Ishikawa (cell line): Measurements from ENCODE around the gene PRRX2.

Source experiments
- CEBPB ChIP-seq: IDR thresholded peaks from 2 replicates; pipeline ENCODE4 v1.6.1; 2012
- CREB1 ChIP-seq: IDR thresholded peaks from 2 replicates; pipeline ENCODE4 v1.6.1; 2012; ENCODE audit warnings: low read depth
- EGR1 ChIP-seq: IDR thresholded peaks from 2 replicates; pipeline ENCODE4 v1.6.1; 2012
- EP300 ChIP-seq: IDR thresholded peaks from 2 replicates; pipeline ENCODE4 v1.6.1; 2012; ENCODE audit warnings: borderline replicate concordance
- FOXM1 ChIP-seq: IDR thresholded peaks from 2 replicates; pipeline ENCODE4 v1.6.1; 2012; ENCODE audit warnings: low read depth, borderline replicate concordance
- NFIC ChIP-seq: IDR thresholded peaks from 2 replicates; pipeline ENCODE4 v1.6.1; 2012
- RAD21 ChIP-seq: IDR thresholded peaks from 2 replicates; pipeline ENCODE4 v1.6.1; 2012; ENCODE audit warnings: low read depth
- REST ChIP-seq: IDR thresholded peaks from 2 replicates; pipeline ENCODE4 v1.6.1; 2012; ENCODE audit warnings: low read depth, mild to moderate bottlenecking
- TAF1 ChIP-seq: IDR thresholded peaks from 2 replicates; pipeline ENCODE4 v1.6.1; 2012; ENCODE audit warnings: low read depth, mild to moderate bottlenecking
- TCF12 ChIP-seq: IDR thresholded peaks from 2 replicates; pipeline ENCODE4 v1.6.1; 2012; ENCODE audit warnings: low read depth
- TEAD4 ChIP-seq: IDR thresholded peaks from 2 replicates; pipeline ENCODE4 v1.6.1; 2012
- YY1 ChIP-seq: IDR thresholded peaks from 2 replicates; pipeline ENCODE4 v1.6.1; 2012; ENCODE audit warnings: low read depth
- ZBTB7A ChIP-seq: IDR thresholded peaks from 2 replicates; pipeline ENCODE4 v1.6.1; 2012; ENCODE audit warnings: low read depth
- TF ChIP-seq, protein P1 (sequence below): IDR thresholded peaks from 2 replicates; pipeline ENCODE4 v1.6.1; 2012
- TF ChIP-seq, protein P2 (sequence below): IDR thresholded peaks from 2 replicates; pipeline ENCODE4 v1.6.1; 2012

The PRRX2 gene

DNA sequence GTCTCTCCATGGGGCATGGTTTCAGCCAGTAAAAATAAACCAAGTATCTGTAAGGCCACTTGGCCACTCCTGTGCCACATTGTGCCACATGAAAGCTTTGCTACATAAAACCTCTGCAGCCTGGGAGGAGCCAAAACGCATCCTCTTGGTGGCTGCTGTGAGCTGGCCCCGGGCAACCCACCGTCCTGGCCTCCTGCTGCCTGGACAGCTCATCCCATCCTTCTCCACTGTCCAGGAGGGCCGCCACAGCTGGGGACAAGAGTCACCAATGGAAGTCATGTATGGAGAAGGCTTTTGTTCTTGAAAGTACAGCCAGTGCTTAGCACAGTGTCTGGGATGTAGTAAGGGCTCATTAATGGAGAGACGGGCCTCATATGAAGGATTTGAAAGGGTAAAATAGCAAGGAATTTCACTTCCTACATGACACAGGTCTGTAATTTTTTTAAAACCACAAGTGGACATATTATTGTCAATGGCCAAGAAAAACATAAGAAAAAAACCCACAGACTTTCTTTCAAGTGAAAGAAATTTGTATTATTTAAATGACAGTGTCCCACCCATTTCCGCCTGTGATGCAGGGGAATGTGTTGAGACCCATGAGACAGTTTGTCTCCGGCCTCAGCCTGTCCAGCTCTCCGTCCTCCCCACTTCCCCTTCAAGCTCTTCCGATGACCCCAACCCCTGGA is 80.8 kb downstream of the PRRX2 start:
- TF ChIP-seq RAD21 (no peak), EGR1 (no peak), EP300 (no peak), CEBPB (no peak), ZBTB7A (no peak), YY1 (no peak), TCF12 (no peak), TAF1 (no peak)
- TF ChIP-seq, protein P1, sequence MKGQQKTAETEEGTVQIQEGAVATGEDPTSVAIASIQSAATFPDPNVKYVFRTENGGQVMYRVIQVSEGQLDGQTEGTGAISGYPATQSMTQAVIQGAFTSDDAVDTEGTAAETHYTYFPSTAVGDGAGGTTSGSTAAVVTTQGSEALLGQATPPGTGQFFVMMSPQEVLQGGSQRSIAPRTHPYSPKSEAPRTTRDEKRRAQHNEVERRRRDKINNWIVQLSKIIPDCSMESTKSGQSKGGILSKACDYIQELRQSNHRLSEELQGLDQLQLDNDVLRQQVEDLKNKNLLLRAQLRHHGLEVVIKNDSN: no peak

DNA sequence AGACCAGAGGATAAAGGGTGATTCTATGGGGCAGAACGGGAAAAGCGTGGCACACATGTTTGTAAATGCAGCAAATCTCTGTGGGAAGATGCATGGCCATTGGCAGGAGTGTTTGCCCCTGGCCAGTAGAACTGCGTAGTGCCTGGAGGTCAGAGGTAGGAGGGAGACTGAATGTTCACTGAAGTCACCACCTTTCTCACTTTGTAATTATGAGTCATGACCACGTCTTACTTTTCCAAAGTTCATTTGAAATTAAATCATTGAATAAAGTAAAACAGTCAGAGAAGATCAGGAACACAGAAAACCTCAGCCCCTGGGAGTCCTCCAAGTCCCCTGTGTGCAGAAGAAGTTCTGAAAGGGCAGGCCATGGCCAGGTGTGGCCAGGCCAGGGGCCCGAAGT is 82.8 kb downstream of the PRRX2 start:
- TF ChIP-seq, protein P2, sequence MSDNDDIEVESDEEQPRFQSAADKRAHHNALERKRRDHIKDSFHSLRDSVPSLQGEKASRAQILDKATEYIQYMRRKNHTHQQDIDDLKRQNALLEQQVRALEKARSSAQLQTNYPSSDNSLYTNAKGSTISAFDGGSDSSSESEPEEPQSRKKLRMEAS: no peak
- TF ChIP-seq YY1 (no peak), TCF12 (no peak), EP300 (no peak), FOXM1 (no peak), EGR1 (no peak), TAF1 (no peak), TEAD4 (no peak), CEBPB (no peak), ZBTB7A (no peak), NFIC (no peak), RAD21 (no peak), REST (no peak), CREB1 (no peak)
- TF ChIP-seq, protein P1: no peak

- no peak for TF ChIP-seq REST
- TF ChIP-seq CEBPB: no peak
- no peak for TF ChIP-seq YY1
- no peak for TF ChIP-seq EP300
- TF ChIP-seq EGR1: no peak
- TF ChIP-seq TEAD4: no peak
- TF ChIP-seq ZBTB7A: no peak
- no peak for TF ChIP-seq NFIC
- no peak for TF ChIP-seq FOXM1
- TF ChIP-seq, protein P1: no peak
- no peak for TF ChIP-seq CREB1
- no peak for TF ChIP-seq TCF12
- TF ChIP-seq, protein P2: no peak
- no peak for TF ChIP-seq TAF1
- TF ChIP-seq RAD21: no peak
Measured at GRCh38 chr9:129749575-129749974, 84.1 kb downstream of the PRRX2 start.

- TF ChIP-seq, protein P1: no peak
- no peak for TF ChIP-seq TEAD4
- no peak for TF ChIP-seq REST
- no peak for TF ChIP-seq EP300
- TF ChIP-seq, protein P2: no peak
- no peak for TF ChIP-seq FOXM1
- TF ChIP-seq ZBTB7A: no peak
- no peak for TF ChIP-seq YY1
- no peak for TF ChIP-seq CREB1
- TF ChIP-seq RAD21: no peak
- no peak for TF ChIP-seq CEBPB
- no peak for TF ChIP-seq TCF12
- no peak for TF ChIP-seq EGR1
- TF ChIP-seq NFIC: no peak
- TF ChIP-seq TAF1: no peak
Measured at GRCh38 chr9:129750013-129750638, 84.7 kb downstream of the PRRX2 start.
